HS-27A (cell line): Measurements from ENCODE around the gene OSBPL2.

ENCODE experiments used
- DNase-seq: peaks from one replicate; pipeline ENCODE4 v3.0.0-alpha.2; 2012; ENCODE audit warnings: low read depth, missing footprints

The OSBPL2 gene

GRCh38 chr20:62235777-62236157 is 2.6 kb upstream of the OSBPL2 start:
- no peak for DNase-seq

DNA sequence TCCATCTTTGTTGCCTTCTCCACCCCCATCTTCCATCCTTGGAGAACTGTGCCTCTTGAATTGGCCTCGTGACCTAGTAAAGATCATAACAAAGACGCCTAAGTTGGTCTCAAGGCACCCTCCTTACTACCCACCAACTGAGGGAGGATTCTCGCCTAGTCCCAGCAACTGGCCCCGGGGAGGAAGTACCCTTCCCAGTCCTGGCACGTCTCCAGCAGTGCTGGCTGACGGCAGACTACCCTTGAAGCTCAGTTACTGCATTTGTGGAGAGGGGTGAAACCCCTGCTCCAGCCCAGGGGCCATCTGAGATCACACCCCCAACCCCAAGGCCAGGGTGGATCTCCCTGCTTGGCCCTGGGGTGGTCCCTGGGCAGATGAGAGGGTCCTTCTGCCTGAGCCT is 2.1 kb upstream of the OSBPL2 start:
- no peak for DNase-seq

GRCh38 chr20:62236766-62237513 is 1.4 kb upstream of the OSBPL2 start:
- no peak for DNase-seq

DNA sequence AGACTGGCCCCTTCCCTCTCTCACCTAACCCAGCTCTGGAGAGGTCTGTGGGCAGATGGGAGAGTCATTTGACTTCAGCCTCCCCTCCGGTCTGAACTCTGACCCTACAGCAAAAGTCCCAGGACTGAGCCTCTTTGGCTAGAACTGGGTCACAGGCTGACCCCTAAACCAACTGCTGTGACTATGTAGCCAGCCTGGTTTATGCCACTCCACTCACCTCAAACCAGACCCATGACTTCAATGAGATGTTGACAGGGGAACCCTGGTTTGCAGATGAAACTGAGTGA is 864 bp upstream of the OSBPL2 start:
- DNase-seq: no peak

DNA sequence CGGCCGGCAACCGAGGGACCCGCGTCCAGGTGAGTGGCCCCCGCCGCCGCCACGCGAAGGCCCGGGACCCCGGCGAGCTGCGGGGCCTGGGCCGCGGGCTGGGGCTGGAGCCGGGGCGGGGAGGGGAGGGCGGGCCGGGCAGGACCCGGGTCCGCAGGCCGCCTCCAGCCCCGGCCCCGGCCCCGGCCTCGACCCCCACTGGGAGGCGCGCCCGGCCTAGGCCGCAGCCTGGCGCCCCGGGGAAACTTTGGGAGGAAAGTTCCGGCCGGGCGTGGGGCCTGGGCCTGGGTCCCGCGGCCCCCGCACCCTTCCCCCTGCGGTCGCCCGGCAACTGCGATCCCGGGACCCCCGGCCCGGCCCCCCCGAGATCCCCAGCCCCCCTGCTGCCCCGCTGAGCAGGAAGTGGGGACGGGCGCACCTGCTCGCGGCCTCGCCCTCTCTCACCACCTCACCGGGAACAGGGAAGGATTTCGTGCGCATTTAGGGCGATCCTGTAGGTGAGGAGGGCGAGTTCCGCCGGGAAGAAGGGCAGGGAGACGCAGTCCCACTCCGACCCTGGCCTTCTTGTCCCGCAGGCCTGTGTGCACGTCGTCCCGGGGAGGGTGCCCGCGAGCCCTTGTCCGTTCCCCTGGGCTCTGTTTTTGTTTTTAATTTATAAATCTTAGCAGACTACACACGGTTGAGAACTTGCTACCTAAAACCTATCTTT is 402 bp downstream of the OSBPL2 start:
- DNase-seq: no peak

GRCh38 chr20:62239278-62239879 is 1.1 kb downstream of the OSBPL2 start:
- no peak for DNase-seq

- no peak for DNase-seq
Measured at GRCh38 chr20:62240020-62240685, 1.8 kb downstream of the OSBPL2 start.

DNA sequence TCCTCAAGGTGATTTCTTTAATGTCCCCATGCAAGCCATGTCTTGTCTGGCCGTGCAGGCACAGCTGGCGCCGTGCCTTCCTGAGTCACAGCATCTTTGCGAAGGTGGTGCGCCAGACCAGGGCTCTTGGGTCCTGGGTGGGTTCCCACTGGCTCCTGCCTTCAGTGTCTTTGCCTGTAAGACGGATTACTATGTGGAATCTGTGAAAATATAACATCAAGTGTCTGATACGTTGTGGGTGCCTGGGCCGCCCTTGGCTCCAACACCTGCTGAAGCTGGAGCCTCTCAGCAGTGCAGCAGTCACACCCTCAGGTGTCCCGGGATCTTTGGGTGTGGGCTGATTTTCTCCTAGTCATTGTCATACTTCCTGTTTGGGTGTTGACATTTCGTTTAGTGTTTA is 3.2 kb downstream of the OSBPL2 start:
- DNase-seq: no peak

DNA sequence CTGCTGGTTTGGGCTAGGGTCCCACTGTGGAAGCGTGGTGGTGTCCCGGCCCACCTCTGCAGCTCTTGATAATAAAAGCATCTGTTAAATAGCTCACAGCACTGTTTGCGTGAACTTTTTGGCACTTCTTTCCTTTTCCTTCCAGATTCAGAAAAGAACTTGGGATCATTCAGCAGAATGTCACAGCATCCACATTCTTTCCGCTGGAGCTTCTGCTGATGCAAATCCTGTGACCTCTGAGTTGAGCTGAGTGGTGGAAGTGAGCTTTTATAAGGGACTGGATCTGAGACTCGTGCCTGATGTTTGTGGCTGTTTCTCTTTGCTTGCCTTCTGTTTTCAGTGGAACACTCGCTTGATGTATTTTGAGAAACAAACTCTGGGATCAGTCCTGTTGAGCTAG is 3.9 kb downstream of the OSBPL2 start:
- DNase-seq: no peak

GRCh38 chr20:62243106-62243505 is 4.8 kb downstream of the OSBPL2 start:
- no peak for DNase-seq

GRCh38 chr20:62243906-62244515 is 5.7 kb downstream of the OSBPL2 start:
- DNase-seq: no peak

DNA sequence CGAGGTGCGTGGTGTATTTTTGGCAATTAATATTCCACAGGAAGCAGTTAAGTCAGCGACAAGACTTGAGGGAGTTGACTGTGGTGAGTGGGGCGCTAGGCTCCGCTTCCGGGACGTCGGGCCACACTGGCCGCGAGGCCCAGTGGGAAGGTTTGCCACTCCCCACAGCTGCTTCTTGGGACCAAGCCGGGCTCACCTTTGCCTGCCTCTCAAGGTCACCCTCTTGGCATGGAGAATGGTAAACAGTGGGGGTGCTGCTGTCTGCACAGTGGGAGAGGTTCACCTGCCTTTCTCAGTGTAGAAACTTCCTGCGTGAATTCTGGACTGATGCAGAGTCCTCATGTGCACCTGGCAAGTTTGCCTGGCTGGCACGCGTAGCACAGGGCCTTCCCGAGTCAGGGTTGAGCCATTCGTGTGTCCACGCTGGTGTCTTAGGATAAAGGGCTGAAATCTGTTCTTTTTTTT is 6.4 kb downstream of the OSBPL2 start:
- no peak for DNase-seq

DNA sequence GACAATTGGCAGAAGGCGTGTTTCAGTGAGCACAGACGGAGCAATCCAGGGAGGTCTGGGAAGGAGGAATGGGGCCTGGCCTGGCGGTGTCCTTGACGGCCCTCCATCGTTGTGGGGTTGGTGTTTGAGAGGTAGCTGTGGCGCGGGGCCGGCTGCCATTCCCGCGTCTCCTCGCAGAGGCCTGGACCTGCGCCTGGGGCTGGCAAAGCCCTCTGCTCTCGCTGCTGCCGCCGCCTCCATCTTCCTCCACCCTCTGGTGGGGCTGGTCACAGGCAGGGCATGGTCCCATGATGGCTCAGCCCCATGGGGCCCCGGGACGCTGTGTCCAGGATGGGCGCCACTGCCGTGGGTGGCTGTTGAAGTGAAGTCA is 7.6 kb downstream of the OSBPL2 start:
- DNase-seq: no peak

- DNase-seq: no peak
Measured at GRCh38 chr20:62246431-62246830, 8.1 kb downstream of the OSBPL2 start.

GRCh38 chr20:62246872-62247652 is 8.7 kb downstream of the OSBPL2 start:
- DNase-seq: no peak

GRCh38 chr20:62248890-62249560 is 10.7 kb downstream of the OSBPL2 start:
- no peak for DNase-seq

DNA sequence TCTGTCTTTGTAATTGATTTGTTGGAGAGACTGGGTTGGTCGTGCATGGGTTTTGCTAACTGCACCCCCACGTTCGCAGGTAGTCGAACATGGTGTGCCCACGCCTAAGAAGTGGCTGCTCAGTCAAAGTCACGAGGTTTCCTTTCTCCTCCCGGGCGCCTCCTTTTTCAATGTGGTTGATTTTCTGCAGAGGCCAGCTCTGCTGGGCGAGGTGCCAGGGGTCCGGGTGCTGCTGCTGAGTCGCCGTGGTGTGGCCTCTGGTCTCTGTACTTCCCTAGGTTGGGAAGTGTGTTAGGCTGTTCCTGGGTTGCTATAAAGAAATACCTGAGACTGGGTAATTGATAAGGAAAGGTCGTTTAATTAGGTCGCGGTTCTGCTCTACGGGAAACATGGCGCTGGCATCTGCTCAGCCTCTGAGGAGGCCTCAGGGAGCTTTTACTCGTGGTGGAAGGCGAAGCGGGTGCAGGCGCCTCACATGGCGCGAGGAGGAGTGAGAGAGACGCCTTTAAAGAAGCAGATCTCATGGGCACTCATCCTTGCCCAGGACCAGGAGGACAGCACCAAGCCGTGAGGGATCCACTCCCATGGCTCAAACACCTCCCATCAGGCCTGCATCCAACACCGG is 14.1 kb downstream of the OSBPL2 start:
- no peak for DNase-seq

DNA sequence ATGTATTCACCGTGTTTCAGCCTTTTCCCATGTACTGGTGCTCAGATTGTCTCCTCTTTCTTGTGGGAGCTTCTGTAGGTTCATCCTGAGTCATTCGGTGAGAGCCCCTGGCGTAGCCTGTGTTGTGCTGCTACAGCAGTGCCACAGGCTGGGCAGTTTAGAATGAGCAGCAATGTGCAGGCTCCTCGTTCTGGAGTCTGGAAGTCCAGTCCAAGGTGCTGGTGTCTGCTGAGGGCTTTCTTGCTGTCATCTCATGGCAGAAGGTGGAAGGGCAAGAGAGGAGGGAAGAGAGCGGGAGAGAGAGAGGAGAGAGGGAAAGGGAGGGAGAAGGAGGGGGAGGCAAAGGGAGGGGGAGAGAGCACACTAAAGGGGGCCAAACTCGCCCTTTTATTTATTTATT is 15.1 kb downstream of the OSBPL2 start:
- no peak for DNase-seq

- DNase-seq: no peak
Measured at GRCh38 chr20:62254021-62254724, 15.9 kb downstream of the OSBPL2 start.

GRCh38 chr20:62255976-62256375 is 17.7 kb downstream of the OSBPL2 start:
- DNase-seq: no peak
